Renal pelvis (tissue), 4 donors: Measurements from ENCODE around the gene CAPN5. TPM values are rescaled to one million over a fixed set of nuclear protein-coding genes. Genes with fewer than 3 reads are reported as not detected.

Experiments used
- DNase-seq: peaks from one replicate; pipeline ENCODE4 v3.0.0-alpha.2; 2013
- polyA plus RNA-seq, 3 donors: library from polyadenylated mRNA; unstranded; fragments of 120-200 nt; gene quantifications; one replicate each; pipeline ENCODE4 v1.2.1, GENCODE V29; 2013; ENCODE audit not compliant: insufficient read length in 3 of 3

Gene CAPN5
- polyA plus RNA-seq, 3 donors = 30.0 to 34.0 (median 30.5) TPM

DNA sequence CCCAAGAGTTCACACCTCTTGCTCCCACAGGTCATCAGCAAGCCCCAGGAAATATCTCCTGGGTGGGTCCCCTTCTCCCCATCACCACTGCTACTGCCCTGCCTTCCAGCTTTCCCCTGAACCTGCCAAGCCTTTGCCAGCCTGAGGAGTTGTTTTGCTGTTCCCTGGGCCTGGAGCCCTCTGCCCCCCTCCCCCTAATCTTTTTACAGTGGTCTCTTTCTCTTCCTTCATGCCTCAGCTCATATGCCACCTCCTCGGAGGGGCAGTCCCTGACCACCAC is 80.2 kb downstream of the CAPN5 start:
- DNase-seq = no peak

DNA sequence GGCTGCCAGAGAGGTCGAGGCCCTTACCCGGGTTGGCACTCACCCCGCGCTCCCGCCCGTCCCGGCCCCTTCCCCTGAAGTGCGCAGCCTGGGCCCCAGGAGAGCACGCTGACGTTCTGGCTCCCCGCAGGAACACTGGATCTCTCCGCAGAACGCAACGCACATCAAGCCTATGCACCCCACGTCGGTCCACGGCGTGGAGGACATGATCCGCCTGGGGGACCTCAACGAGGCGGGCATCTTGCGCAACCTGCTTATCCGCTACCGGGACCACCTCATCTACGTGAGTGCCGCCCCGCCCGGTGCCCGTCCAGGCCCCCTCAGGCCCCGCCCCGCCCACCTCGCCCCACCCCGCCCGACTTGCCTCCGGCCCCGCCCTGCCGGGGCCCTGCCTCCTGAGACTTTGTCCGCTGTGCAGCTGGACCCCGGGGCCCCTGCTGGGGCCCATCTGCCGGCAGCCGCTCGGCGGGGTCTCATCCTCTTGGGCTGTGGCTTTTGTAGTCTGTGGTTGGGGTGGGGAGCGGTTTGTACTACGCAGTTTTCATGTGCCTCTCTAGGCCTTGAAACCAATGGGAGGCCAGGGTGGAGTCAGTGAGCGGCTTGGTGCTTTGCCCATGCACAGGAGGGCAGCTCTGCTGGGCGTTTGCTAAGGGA is 81.0 kb downstream of the CAPN5 start:
- no peak for DNase-seq

DNA sequence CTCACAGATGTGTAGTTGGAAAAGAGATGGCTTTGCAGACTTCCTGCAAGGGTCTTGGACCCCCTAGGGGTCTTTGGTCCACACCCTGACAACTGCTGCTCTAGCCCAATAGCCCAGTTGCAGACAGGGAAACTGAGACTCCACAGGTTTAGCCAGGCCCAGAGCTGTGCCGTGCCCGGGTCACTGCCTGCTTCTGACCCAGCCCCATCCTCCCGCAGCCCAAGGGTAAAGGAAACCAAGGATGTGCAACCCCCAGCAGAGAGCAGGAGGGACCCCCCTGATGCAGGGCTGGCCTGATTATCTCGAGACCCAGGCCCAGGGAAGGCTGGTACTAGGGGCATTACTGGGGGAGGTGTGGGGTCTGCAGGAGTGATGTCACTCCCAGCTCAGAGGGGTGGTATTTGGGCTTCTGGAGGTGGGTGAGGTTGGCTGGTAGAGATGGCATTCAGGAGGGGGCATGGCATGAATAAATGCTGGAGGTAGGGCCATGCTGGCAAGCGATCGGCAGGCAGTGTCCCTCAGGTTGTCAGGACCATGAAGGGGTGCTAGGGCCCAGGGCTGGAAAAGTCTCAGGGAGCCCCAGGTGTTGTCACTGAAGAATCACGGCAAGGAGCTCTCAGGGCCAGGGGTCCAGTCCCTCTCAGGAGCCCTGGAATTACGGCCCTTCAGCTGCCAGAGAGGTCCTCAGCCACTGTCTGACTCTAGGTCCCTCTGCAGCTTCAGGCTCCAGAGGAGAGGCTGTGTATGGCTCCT is 82.4 kb downstream of the CAPN5 start:
- no peak for DNase-seq

DNA sequence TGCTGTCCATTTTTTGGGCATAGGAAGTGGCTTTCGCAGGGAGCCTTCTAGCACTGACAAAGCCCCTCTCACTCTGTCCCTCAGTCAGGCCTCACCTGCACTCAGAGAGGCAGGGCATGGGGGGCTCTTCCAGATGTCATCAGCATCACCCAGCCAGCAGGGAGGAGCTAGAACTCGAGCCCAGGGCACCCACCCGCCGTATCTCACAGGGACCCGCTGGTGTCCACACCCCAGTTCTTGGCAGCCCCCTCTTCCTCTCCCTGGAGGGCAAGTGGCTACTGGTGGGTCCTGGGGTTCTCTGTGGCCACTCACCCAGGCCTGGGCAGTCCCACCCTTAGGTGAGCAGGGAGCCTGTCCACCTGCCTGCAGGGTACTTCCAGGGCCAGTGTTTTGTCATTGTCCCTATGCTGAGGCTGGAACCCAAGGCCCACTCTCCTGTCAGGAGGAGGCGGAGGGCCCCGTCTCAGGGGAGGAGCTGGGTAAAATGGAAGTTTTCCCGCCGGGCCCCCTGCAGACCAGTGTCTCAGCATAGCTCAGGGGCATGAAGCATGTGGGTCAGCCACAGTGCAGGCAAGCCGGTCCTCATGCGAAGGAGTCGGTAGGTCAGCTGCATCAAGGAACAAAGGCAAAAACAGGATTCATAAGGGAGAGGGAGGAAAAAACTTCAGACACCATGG is 83.1 kb downstream of the CAPN5 start:
- DNase-seq = no peak

DNA sequence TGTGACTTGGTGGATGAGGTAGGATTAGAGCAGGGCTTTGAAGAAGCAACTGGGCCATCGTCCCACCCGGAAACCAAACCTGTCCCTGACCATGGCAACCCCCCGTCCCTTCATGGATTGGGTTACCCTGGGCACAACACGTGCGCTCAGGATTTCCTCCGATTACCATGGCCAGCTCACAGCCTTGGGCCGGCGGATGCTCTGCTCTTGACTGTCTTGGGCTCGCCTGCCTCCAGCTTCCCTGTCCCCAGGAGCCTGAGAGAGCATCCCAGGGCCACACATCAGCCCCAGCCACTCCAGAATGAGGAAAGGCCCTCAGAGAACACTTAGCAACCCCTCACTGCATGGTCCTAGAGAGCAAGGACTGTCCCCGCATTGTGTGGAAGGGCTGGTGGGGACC is 84.1 kb downstream of the CAPN5 start:
- no peak for DNase-seq

DNA sequence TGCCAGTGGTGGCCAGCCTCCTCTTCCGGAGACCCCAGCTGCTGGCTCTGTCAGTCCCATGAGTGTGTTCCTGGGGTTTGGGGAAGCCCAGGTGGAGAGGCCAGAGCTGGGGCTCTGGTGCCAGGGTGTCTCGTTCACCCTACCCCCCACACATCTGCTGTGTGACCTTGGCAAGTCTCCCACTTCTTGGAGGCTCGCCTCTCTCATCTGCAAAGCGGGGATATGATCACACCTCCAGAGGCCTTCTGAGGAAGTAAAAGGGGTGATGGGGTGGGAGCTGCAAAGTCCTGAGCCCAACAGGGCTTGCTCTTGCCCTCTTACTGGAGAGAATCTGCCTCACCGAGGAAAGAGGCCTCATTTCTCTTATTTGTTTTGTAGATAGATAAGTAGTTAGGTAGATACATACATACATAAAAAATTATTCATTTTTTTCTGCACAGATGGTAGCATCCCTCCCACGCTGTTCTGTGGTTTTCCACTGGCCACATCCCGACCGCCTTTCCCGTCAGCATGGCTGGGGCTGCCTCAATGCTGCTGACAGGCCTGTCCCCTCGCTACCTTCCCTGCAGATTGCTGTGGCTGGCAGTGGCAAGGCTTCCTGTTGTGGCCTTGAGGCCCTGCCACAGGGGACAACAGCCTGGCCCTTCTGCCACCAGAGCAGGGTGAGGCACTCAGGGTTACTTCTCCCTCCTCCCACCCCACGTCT is 85.2 kb downstream of the CAPN5 start:
- no peak for DNase-seq

DNA sequence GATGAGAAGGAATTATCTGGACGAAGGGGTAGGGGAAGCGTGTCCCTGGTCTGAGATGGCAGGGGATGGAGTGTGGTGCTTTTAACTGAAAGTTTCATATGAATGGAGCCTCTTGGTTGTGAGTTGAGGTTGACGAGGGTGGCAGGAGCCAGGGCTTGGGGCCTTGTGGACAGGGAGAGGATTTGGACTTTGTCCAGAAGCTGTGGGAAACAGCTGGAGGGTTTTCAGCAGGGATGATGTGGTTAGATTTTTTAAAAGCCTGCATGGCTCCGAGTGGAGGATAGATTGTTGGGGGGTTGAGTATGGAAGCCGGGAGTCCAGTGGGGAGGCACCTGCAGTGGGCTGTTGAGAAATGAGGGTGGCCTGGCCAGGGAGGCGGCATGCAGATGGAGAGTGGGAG is 86.1 kb downstream of the CAPN5 start:
- no peak for DNase-seq

DNA sequence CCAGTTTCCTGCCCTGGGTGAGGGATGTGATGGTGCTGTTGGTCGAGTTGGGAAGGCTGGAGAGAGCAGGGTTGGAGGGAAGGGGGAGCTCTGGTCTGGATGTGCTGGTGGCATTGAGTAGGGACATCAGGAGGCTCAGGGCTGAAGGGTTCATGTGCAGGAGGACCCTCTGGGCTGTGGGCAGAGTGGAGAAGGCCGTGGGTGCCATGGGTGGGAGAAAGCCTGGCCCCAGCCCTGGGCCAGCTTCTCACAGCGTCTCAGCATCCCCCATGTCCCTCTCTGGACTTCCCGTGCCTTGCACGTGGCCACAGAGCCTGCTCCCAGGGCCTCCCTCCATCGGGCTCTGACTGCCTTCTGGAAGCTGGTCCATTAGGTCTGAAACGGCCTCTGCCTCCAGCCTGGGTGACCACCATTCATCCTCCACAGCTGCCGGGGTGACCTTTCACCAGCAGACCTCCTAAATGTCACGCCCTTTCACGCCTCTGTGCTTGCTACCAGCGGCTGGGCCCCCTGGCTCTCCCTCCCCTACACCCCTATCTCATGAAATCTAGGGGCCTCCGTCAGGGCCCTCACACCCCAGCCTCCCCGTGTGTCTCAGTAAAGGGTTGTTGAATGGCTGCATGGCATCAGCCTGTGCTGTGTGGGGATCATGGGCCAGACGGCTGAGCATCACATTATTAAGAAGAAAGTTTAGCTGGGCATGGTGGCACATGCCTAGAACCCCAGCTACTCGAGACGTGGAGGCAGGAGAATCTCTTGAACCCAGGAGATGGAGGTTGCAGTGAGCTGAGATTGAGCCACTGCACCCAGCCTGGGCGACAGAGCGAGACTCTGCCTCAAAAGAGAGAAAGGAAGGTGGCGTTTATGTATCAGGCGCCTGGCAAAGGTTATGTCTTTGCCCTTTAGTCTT is 86.8 kb downstream of the CAPN5 start:
- no peak for DNase-seq

DNA sequence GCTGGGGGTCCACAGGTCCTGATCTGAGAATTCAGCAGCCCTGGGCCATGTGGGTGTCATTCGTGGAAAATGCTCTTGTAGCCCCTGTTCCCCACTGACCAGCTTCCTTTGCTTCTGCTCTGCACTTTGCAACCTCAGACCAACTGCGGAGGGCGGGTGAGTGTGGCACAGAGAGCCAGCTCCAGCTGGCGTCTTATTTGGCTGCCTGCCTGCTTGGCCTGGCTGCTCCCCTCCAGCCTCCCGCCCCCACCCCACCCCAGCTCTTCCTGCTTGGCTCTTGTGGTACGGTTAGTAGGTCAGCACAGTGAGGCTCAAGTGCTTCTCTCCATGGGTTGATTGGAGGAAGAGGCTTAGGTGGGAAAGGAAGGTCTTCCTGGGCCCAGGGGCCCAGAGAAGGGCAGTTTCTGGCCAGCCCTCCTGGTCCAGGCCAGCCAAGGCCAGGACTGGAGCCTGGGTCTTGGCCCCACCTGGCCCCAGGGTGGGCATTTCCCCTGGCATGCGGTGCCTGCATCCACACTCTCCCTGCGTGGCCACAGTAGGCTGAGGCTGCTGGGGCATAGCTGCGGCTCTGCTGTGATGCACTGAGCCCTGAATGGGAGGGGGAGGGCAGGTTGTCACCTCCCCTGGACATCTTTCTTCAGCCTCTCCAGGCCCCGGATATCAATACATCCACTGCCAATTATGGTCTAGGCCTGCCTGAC is 87.8 kb downstream of the CAPN5 start:
- DNase-seq = no peak

DNA sequence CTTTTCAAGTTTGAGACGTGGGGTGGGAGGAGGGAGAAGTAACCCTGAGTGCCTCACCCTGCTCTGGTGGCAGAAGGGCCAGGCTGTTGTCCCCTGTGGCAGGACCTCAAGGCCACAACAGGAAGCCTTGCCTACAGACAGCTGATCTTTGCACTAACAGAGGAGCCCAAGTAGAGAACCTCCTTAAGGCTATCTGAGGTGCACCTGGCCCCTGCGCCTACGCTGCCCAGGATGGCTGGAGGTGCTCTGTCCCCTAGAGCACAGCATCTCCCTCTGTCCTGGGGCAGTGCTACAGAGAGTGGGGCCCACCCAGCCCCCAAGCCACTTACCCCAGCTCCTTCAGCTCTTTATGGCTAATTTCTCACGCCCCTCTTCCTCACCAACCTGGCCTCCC is 88.3 kb downstream of the CAPN5 start:
- DNase-seq = no peak

DNA sequence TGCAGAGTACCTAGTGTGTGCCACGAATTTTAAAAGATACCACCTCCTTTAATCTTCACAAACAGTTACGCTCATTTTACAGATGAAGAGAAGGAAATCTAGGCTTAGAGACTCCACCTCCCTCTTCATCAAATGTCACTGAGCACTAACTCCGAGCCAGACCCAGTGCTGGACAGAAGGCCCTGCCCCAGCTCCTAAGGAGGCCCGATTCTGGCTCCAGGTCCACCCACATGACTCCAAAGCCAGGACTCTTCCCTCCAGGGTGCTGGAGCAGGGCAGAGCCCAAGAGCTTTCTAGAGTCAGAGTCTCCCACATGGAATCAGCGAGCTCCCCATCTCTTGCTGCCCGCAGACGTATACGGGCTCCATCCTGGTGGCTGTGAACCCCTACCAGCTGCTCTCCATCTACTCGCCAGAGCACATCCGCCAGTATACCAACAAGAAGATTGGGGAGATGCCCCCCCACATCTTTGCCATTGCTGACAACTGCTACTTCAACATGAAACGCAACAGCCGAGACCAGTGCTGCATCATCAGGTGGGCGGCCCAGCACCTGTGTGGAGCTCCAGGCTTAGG is 88.9 kb downstream of the CAPN5 start:
- no peak for DNase-seq

DNA sequence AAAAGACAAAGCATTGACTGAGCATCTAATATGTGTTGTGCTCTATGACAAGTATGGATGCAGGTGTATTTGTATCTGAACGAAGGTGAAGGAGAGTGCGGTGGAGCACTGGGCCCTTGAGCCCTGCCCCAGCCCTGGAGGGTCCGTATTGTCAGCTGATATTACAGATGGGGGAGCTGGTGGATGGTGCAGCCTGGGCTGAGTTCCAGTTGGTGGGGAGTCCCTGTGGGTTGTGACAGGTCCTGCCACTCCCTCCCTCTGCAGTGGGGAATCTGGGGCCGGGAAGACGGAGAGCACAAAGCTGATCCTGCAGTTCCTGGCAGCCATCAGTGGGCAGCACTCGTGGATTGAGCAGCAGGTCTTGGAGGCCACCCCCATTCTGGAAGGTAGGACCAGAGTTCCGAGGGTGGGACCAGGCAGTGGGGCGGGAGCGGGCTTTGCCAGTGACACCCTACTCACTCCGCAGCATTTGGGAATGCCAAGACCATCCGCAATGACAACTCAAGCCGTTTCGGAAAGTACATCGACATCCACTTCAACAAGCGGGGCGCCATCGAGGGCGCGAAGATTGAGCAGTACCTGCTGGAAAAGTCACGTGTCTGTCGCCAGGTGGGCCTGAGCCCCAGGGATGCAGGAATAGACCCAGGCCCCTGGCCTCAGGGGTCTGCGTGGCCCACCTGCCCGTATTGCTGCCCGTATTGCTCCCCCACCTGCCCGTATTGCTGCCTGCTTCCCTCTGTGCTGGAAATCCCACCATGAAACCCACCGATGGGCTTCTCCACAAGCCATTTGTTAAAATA is 89.8 kb downstream of the CAPN5 start:
- no peak for DNase-seq

DNA sequence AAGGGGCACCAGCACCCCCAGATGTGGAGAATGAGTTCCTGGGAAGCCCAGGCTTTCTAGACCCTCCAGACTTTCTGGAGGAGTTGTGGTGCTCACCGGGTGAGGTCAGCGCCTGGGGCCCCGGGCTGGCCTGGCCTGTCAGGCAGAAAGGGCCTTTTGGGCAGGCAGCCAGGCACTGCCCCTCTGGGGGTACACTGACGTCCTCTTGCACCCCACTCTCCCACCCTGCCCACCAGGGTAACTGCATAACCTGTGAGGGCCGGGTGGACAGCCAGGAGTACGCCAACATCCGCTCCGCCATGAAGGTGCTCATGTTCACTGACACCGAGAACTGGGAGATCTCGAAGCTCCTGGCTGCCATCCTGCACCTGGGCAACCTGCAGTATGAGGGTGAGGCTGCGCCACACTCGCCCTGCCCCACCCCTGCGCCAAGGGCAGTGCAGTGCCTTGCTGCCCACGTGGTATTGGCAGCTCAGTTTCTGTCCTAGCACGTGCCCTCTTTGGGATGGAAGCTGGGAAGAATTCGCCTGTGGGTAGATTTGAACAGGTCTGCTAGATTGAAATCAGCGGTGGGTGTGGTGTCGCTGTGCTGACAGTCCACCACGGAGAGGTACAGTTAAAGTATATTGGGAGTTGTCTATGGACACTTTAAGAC is 91.4 kb downstream of the CAPN5 start:
- DNase-seq = no peak

DNA sequence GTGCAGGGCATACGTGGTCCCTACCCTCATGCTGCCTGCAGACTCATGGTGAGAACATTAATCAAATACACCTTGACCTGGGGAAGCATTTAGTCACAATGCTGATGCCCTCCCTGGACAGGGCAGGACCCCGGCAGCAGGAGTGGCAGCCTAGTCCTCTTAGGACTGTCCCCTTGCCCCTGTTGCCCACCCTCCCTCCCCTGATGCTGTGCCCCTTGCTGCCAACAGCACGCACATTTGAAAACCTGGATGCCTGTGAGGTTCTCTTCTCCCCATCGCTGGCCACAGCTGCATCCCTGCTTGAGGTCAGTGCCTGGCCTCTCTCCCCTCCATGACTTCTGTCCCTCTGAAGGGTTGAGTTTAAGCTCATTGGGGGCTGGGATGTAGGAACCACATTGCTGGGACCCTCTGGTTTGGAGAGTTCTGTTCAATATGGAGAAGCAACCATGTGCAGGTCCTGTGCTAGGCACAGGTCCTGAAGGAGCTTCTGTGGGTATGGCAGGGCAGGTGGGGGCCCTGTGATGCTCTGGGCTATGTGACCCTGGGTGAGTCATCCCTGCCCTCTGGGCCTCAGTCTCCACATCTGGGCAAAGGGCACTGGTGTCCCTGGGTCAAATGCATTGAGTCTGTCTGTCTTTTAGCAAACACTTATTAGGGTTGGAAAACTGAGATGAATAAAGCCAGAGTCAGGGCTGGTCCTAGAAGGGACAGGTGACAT is 92.6 kb downstream of the CAPN5 start:
- DNase-seq = no peak

DNA sequence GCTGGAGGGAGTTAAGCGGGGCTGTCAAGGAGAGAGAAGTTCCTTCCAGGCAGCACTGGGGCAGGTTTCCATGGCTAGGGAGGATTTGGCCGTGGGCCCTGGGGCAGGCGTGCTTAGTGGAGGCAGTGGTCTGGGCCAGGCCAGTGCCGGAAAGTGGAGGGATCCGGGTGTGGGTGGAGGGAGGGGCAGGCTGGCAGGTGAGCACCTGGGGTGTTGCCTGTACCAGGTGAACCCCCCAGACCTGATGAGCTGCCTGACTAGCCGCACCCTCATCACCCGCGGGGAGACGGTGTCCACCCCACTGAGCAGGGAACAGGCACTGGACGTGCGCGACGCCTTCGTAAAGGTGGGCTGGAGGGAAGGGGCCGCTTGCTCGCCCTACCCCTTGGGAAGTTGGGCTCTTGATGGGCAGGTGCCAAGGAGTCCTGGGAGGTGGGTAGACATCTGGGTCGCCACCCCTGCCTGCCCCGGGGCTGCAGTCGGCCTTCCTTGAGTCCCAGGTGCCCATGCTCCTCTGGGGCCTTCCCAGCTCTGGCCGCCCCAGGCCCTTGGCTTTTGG is 93.2 kb downstream of the CAPN5 start:
- DNase-seq = no peak

DNA sequence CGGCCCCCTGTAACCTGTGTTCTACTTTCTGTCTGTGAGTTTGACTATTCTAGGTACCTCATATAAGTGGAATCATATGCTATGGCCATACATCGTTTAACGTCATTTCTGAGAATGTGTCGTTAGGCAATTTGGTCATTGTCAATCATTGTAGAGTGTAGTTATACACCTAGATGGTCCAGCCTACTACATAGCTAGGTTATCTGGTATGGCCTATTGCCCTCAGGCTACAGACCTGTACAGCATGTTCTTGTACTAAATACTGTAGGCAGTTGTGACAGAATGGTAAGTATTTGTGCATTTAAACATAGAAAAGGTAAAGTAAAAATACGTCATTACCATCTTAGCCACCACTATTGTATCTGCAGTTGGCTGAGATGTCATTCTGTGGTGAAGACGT is 96.5 kb downstream of the CAPN5 start:
- no peak for DNase-seq

DNA sequence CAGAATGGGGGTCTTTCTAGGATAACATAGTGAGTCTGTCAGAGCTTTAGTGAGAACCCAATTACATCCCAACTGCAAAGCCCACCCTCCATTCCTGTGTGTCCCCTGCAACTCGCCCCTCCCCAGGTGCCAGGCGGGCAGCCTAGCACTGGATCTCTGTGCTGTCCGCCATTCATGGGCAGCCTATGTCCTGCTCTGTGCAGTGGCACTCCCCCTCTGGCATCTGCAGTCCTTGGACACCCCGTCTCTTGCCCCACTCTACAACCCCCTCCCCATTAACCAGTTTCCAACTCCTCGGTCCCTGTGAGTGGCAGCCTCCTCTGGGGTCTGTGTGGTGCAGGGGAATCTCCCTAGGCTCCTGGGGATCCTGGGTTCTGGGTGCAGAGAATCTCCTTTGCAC is 98.3 kb downstream of the CAPN5 start:
- DNase-seq = no peak

DNA sequence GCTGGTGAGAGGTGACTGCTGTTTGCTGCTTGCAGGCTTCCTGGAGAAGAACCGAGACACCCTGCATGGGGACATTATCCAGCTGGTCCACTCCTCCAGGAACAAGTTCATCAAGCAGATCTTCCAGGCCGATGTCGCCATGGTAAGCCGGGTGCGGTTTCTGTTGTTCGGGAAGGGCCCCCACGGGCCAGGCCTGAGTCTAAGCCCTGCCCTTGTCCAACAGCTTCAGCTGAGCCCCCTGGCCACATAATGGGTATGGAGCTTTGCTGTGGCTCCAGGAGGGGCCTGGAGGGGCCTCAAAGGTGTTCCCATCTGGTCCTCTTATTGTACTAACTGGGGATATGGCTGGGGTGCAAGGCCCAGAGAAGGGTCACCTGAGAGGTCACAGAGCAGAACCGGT is 99.2 kb downstream of the CAPN5 start:
- no peak for DNase-seq
